Fibroblast of skin of left quadriceps (primary cell): ENCODE results near the gene NTMT1.

Experiments
- DNase-seq, 2 experiments: peaks; one replicate each; pipeline ENCODE4 v3.0.0-alpha.2; 2013; ENCODE audit warnings: low read depth in 2 of 2

Gene NTMT1

GRCh38 chr9:129637102-129637501 is 11.1 kb downstream of the NTMT1 start:
- DNase-seq = no peak

DNA sequence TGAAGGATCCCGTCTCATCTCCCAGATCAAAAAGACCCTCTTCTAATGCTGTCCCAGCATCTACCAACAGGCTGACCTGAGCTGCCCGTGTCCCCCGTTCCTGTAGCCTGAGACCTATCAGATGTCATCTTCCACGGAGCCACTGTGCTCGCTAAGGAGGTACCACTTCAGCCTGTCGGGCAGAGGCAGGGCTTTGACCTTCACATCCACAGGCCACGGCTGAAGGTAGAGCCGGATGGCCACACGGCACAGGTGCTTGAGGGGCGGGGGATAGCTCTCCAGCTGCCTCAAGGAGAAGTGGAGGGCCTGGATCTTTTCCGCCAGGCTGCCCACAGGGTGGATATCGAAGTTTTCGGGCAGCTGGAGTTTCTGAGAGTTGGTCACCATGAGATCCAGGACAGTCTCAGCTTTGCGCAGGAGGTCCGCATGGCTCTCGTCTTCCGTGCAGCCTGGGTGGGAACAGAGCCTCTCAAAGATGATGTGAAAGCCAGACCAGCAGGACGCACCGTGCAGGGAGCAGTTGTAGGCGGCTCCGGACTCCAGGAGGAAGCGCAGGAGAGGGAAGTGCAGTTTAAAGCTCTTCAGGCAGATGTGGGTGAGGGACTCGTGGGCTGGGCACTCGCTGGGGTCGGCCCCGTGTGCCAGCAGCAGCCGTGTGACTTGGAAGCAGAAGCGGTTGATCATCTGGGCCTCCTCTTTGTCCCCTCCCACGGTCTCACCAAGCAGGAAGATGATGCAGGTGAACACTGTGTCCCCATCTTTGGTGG is 11.9 kb downstream of the NTMT1 start:
- DNase-seq = no peak

DNA sequence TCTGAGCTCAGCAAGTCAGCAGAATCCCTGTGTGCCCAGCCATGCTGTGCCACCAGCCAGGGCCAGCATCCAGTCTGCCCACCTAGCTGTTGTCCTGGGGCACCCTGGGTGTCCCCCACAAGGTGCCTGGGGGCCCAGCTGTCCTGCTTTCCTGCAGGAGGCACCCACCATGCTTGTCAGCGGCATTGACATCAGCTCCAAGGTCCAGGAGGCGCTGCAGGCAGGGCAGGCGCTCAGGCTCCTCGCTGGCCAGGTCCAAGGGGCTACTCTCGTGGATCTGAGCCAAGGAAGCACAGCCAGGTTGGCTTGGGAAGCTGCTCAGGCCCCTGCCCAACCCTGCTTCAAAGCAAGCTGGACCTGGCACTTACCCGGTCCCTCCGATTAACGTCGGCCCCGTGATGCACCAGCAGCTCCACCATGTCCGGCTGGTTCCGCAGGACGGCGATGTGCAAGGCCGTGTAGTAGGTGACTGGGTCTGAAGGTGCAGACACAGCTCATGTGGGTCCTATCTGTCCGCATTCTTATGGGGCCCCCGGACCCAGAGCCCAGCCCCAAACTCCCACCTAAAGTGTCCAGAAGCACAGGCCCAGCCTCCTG is 13.2 kb downstream of the NTMT1 start:
- DNase-seq = no peak

GRCh38 chr9:129639756-129640085 is 13.8 kb downstream of the NTMT1 start:
- no peak for DNase-seq

GRCh38 chr9:129640086-129640870 is 14.3 kb downstream of the NTMT1 start:
- DNase-seq = peak in 1 of 2 experiments; percentile 49

DNA sequence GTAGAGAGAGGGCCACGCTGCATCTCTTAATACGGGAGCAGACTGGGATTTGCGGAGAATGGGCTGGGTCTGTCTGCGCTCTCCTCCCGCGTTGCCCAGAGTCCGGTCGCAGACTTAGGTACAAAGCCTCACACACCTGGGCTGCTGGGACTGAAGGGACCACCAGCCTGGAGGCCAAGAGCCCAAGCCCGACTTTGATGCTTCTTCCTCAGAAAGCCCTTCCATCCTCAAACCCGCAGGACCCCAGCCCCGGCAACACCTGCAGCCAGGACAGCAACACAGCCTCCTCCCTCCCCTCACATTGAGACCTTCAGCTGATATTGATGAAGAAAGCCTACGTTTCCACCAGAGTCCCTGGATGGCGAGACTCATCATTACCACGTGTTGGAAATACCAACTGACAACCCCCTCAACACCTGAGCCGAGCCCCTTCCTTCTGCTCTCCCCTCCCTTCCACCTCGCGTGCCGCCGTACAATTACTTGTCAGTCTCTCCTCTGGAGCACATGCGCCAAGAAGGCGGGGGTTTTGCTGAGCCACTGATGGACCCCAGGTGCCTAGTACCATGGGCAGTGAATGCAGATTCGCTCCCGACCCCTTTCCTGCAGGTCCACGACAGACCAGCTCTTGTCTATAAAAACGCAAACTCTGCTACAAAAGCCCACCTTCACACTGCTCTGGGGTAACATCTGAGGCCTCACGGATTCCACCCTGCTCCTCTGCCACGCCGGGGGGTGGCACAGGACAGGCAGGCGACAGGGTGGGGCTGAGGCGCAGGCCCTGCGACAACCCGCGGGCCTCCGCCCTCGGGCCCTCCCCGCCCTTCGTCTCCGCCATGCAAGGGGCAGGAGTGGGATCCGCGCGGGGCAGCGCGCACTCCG is 15.1 kb downstream of the NTMT1 start:
- no peak for DNase-seq

GRCh38 chr9:129641750-129642585 is 16.0 kb downstream of the NTMT1 start, which contains the start of gene ASB6:
Gene ASB6, minus strand, starts transcription at chr9:129642151. Its CDS starts 152 bp downstream, at chr9:129641999.
- DNase-seq = peak; percentile 90 to 92

GRCh38 chr9:129643706-129644105 is 17.7 kb downstream of the NTMT1 start:
- no peak for DNase-seq

DNA sequence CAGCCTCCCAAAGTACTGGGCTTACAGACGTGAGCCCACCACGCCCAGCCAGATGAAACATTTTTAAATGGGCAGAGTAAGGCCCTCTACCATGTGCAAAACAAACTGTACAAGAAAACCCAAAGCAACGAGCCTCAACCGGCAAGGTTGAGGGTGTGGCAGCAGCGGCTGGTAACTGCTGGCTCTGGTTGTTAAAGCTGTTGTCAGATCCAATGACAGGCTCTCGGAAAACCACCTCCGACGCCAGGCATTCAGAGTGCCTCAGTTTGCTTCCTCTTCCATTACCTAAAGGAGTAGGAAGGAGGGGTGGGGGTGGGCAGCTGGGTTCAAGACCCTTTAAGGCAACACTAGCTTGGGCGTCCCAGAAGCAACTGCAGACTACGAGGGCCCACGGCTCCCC is 18.4 kb downstream of the NTMT1 start:
- no peak for DNase-seq

- no peak for DNase-seq
Observed at GRCh38 chr9:129644902-129645301, 18.9 kb downstream of the NTMT1 start.

DNA sequence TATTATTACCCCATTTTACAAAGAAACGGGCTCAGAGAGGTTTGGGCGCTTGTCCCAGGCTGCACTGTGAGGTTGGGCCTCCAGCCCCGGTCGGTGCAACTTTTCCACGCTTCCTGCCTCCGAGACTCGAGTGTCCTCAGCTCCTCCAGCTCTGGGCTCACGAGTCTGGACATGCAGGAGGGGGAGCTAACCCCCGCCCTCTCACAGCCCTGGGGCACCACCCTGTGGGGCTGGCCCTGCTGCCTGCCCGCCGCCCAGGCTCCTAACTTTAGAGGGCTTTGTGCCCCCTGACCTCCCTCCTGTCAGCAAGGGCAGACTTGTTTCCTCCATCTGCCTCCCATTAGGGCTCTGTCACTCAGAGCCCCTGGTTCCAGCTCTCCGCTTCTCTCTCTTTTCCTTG is 20.3 kb downstream of the NTMT1 start:
- no peak for DNase-seq

DNA sequence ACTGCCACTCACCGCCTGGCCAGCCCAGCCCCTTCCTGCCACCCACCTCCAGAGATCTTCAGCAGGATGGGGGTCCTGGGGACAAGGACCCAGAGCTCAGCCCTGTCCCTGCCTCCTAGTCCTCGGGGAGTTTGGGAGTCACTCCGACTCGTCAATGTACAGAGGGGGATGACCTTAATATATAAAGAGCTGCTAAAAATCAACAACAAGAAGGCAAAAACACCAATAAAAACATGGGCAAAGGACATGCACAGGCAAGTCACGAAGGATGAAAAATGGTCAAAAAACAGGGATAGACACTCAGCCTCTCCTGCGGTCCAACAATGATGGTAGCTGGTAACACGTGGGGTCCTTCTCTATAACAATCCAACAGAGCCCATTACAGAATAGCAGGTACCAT is 20.7 kb downstream of the NTMT1 start:
- DNase-seq = no peak

DNA sequence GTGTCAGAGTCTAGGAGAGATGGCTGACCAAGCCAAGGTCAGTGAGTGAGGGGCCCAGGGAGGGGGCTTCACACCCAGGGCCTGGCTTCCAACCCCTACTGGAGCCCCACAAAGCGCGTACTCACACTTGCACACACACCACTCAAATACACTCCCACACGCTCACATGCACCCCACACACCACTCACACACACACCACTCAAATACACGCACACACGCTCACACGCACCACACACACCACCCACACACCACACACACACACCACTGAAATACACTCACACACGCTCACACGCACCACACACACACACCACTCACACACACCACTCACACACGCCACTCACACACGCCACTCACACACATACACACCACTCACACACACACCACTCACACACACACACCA is 21.7 kb downstream of the NTMT1 start:
- DNase-seq = no peak

DNA sequence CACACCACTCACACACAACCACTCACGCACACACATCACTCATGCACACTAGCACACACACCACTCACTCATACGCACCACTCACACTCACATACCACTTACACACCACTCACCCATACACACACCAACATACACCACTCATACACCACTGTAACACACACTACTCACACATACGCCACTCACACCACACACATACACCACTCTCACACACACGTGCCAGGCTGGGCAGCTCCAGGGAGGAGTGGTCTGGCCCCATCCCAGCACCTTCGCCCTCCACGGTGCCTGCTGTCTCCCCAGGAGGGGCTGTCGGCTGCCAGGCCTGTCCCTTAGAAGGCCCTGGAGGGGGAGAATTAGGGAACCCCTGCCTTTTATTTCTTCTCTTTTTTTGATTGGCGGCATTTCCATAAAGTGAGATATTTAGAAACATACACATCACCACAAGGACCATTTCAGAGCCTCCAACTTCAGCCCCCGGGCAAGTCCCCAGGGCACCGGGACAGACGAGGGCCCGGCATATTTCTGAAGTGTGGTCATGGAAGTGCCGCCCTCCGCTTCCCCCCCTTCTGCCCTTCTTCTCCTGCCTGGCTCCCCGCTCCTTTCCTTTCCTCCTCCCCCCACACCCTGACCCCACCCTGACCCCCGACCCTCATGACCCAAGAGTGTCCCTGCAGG is 22.3 kb downstream of the NTMT1 start:
- DNase-seq = no peak

DNA sequence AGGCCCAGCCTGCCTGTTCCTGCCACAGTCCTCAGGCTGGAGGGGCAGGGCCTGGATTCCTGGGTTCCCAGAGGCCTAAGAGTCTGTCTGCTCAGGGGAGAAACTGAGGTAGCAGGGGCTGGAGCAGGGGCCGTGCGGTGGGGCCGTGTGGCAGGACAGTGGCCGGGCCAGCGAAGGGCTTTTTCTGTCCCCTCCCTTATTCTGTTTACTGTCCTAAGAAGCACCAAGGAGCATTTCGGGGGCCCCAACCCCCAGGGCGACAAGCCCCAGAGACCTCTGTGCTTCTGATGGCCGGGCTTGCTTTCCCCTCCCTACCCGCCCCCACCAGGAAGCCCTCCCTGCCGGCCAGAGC is 22.8 kb downstream of the NTMT1 start:
- no peak for DNase-seq

- peak; percentile 86 to 88 for DNase-seq
Observed at GRCh38 chr9:129649726-129650679, 24.0 kb downstream of the NTMT1 start.

DNA sequence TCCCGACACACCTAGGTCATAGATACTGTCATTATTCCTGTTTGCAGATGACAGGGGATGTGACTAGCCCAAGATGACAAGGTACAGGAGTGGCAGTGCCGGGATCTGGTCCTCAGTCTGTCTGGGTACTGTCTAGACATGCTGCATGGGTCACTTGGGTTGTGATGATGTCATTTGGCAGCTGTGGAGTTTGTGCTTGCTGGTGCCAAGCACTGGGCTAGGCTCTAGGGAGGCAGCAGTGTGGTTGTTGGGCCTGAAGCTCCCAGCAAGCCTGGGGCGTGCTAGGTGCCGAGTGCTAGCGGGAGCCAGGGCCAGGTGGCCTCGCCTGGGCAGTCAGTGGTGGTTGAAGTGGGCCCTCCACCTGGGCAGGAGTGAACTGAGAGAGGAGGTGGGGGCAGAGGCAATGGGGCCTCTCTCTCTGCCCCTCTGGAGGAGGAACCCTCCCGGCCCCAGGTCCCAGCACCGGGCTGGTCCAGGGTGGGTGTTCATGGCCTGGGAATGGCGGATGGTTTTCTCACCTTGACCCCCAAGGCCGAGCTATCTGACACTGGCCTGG is 24.8 kb downstream of the NTMT1 start:
- no peak for DNase-seq

GRCh38 chr9:129653823-129654553 is 28.0 kb downstream of the NTMT1 start:
- DNase-seq = peak in 1 of 2 experiments; percentile 19
